HG03521 (cell line): ENCODE results near the gene GPR39.

Experiments
- ATAC-seq: cut with Tn5 transposase; IDR thresholded peaks from one replicate; pipeline ENCODE4 v1.9.1; 2021; ENCODE audit warnings: mild to moderate bottlenecking, moderate library complexity; ENCODE audit not compliant: unreplicated experiment

The GPR39 gene

DNA sequence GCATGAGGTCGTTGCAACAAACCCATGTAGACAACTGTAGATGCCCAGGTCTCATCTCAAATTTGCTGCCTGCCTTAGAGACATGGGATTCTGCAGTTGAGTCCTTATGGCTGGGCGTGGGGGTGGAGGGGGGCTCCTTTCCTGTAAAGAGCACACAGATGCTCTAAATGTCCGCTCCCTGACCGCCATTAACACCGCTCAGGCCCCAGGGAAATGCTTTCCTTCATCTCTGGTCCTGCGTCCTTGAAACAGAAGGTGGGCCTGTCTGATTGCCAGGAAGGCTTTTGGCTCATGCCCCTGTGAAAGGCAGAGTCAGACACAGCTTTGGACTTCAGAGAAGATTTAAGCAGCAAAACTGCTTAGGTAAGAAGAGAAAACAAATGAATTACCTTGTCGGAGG lies 25.7 kb downstream of the GPR39 start:
- no peak for ATAC-seq

DNA sequence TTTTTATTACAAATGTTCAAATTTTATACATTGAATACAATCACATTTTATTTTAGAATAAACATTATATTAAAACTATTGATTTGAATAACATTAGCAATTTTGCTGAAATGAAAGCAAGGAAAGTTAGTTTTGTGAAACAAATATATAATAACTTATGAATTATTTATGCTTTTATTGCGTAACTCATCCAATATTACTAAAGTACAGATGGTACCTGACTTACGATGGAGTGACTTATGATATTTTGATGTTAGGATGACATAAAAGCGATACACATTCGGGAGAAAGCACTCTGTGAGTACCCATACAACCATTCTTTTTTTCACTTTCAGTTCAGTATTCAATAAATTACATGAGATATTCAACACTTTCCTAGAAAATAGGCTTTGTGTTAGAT lies 26.5 kb downstream of the GPR39 start:
- no peak for ATAC-seq

DNA sequence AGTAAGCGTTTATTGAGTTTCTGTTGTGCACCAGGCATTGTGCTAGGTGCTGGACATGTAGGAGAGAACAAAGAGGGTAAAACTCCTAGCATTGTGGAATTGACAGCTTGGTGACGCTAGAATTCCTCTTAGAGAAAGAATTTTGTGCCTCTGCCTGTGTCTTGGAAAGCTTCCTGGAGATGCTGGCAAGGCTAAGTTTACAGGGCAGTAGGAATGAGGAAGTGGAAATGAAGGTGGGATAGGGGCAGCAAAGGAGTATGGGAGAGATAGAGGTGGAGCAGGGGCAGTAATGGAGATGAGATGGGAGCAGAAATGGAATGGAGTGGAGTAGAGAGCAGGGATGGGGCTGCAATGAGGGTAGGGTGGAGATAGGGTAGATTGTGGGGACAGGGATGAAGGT lies 29.8 kb downstream of the GPR39 start:
- ATAC-seq: no peak

DNA sequence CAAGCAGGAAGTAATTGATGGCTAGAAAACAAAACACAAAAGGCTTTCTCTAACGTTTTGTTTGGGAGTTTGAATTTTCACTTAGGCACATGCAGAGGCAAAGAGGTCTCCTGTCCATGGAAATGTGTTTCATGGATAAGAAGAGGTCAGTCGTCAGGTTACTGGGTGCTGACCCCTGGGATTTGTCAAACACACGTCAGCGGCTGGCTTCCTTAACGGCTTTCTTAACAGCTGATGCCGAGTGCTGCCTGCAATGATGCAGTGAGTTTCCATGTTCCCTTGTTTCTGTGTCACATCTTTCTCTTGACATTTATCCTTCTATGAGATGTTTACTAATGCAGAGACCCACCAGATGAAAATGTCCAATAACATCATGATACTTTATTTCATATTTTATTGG lies 31.7 kb downstream of the GPR39 start:
- no peak for ATAC-seq

DNA sequence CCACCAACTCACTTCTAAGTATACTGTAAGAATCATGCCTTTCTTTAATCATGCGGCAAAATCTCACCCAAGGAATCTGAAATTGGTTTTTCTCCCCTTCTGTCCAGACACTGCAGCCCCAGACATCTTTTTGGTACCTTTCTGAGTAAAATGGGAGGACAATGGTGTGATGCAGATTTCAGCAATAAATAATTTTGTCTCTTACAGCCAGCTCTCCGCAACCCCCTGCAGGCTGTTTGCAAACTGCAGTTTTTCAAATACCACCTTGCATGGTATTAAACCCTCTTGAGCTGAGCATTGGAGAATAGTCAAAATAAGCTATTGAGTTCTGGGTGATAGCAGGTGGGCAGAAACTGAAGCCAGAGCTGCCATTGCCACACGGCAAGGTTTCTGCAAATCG lies 32.2 kb downstream of the GPR39 start:
- no peak for ATAC-seq

DNA sequence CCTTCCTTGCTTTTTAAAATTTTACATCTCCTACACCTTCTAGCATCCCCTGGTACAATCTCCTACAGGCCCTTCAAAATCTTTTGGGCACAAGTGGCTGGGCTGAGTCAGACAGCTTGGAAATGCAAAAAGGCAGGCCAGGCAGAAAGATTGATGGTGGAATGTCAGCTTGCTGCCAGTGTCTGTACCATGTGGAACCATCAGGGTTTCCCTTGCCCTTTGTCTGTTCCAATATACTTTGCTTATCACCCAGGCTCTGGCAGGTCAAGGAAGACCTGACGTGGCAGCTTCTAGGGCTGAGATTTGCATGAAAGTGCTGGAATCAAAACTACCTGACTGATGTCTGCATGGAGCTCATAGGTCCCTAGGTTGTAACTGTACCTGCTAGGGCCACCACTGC lies 33.3 kb downstream of the GPR39 start:
- ATAC-seq: no peak

DNA sequence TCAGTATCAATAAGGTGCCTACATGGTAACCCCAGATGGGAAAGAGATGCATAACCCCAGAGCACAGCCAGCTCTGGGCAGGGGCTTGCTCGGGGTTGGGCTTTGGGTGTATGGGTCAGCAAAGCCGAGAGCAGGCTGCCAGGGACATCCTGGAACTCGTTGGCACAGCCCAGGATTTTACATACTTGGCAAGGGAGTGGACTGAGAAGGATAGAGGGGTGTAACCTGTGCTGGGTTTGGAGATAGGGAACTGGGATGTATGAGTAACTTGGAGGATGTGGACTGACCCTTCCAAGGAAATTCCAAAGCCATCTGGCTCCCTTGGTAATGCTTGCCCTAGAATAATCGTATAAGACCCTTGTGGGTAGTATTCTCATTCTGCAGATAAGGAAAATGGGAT lies 44.2 kb downstream of the GPR39 start:
- ATAC-seq: no peak

DNA sequence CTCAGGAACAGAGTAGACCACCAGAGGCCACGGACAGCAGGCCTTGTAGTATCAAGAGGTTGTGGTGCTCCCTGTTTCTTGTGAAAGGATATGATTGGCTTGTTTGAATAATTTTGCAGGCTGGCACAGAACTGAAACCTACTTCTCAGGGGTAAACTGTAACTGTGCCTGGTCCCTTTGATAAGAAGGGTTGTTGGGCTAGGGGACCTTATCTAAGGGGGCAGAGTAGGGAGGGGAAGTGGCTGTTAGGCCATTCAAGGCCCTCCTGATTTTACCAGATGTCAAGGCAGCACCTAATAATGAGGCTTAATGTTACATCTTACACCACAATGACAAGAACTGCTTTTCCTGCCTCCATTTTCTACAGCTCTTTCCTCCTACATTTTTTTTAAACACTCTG lies 45.6 kb downstream of the GPR39 start:
- no peak for ATAC-seq

DNA sequence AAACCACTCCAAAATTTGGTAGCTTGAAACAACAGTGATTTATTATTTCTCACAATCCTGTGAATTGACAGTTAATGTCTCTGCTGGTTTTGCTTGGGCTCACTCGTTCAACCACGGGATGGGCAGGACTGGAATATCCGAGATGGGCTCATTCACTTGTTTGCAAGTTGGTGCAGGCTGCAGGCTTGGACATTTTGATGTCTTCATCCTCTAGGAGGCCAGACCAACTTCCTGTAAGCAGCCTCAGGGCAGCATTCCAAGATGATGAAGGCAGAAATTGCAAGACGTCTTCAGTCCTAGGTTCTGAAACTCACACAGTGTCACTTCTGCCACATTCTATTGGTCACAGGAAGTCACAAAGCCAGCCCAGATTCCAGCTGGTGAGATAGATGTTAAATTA lies 47.1 kb downstream of the GPR39 start:
- no peak for ATAC-seq

DNA sequence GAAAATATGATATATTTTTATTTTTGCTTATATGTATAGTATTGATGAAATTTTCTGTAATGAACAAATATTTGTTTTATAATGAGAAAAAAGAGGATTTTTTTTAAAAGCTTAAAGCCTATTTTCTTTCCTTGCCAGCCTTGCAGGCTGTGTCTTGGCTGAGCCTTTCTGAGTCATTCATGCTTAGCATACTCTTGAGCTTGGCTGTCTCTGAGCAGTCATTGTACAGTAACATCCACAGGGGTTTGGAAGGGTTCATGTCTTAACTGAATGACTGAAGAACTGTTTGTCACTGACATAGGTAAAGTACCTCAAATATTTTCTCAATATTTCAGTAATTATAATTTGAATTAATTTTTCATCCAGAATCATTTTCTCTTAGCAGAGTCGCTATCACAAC lies 49.3 kb downstream of the GPR39 start:
- no peak for ATAC-seq

DNA sequence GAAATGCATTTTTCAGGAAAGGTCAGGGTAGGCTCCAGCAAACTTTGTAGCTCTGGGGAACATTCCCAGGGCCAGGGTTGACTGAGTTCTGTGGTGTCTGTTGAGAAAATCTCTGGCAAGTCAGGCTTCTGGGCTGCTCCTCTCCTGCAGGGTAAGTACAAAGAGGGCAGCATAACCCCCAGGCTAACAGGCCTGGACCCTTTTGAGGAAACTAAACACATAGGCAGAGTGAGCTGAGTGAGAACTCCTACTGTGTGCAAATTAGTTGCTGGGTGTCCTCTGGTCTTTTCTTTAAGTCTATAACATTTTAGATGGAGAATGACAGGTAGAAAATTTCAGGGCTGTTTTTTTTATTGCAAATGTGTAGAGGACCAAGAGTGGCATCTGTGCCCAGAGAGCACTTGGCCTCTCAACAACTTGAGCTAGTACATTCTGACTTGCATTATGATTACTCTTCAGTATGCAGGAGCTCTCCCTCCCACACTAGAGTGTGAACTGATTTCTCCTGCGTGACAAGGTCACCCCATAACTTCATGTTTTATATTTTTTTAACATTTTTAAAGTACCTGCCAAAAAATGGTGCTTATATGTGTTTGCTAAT lies 49.9 kb downstream of the GPR39 start:
- ATAC-seq: no peak

DNA sequence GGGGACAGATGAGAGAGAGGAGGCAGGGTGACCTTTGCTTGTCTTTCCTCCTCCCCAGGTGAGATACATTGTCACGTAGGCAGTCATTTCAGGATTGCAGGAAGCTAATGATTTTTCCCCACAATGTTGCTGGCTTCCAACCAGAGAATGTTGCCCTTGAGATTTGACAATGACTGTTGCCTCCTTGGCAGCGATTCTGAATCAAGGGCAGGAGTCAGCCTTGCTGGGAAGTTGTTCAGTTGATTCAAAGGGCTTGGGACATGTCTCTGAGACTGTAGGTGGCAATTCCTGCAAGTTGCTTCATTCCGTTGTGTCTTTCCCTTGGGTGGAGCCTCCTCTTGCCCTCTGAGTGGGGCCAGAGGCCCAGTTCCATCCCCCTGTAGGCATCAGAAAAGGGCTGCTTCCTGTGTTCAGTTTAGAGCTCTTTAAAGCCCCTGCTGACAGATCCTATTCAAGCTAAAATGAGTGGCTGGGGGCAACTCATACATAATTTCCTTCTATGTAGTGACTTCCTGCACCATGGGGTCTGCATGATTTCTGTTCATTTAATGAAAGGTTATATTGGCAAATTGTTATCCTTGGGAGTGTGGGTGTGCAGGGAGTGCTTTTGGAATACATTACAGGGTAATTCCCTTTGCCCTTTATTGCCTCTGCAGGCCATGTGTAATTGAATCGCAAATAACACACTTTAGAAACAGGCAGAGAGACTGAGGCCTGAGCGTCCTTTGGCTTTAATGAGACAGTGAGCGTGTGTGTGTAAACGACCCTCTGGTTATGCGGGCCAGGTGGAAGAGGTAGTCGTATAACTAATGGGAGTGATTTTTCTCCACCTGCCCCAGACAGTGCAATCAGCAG lies 52.4 kb downstream of the GPR39 start:
- no peak for ATAC-seq

DNA sequence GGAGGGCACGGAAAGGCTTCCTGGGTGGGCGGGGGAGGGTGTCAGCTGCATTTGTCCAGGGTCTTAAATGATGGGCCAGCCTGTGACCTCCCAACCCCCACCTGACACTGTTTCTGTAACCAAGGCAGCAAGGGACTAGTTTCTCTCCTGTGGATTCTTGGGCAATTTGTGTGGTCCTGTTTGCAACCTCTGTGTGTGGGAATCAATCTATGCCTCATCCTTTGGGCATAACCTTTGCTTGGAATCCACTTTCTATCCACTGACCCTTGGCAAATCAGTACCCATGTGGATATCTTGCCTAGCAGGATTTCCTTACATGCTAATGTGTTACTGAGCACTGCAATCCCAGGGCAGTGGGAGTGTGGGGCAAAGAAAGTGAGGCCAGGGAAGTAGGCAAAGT lies 54.1 kb downstream of the GPR39 start:
- ATAC-seq: no peak

DNA sequence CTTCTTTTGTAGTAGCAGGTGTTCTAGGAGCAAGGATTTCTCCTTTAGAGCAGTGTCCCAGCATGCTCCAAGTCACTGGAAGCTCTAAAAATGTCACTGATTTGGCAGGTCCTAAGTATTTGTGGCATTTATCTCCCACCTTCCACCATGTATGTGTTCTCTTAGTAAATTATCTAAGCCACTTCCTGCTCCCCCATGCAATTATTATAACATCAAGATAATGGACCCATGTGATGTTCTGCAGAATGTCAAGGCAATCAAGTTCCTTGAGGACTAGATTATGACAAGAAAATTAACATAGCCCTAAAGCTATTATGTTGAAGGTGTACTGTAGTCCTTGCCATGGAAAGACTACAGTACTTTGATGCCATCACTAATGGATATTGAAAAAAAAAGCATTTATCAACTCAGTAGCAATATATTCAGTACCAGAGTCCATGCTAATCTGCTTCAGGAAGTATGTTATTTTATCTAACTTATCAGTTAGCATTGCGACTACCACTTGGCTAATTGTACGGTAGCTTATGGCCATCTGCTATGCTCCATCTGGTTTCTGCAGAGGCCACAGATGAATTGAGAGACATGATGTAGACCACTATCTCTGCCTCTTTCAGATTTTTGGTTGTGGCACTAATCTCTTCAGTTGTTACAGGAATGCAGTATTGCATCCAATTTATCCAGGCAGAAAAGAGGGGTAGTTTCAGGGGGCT lies 56.7 kb downstream of the GPR39 start:
- no peak for ATAC-seq

DNA sequence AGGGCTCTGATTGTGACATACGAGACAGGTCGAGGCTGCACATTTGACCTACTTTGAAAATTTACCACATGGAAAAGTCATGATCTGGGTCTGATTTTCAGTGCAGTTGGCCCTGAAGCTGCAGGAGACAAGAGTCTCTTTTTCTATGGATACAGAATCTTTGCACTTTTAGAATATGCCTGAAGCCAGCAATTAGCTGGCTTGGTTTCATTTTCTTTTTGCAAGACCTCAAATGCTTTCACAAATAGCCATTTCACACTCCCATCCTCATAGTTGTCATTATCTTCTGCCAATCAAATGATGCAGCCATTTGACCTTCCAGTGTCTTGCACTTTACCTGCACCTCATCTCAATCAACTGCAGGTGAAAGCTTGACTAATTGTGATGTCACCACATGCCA lies 59.0 kb downstream of the GPR39 start:
- no peak for ATAC-seq

DNA sequence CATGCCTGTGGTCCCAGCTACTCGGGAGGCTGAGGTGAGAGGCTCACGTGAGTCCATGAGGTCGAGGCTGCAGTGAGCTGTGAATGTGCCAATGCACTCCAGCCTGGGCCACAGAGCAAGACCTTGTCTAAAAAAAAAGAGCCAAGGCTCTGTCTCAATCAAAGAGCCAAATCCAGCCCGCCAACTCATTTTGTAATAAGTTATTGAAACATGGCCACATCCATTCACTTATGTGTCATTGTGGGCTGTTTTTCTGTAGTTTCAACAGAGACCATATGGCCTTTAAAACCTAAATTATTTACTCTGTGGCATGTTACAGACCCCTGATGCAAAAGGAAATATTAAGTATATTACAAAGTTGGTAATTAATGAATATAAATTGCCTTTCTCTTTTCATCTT lies 60.8 kb downstream of the GPR39 start:
- ATAC-seq: no peak

DNA sequence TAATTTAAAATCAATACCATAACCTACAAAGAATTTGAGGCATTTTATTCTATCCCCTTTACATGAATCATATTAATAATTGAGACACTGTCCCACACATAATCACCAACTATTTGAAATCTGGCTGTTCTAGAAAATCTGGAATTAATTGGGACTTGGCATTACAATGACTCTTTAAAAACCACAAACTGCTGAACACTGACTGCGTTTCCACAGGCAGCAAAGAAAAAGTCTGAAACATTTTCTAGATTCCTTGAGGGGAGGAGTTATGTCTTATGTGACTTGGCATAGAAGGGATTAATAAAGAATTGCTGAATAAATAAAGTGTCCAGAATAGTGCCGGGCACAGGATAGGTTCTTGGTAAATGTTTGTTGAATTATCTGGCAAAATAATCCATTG lies 61.4 kb downstream of the GPR39 start:
- no peak for ATAC-seq

DNA sequence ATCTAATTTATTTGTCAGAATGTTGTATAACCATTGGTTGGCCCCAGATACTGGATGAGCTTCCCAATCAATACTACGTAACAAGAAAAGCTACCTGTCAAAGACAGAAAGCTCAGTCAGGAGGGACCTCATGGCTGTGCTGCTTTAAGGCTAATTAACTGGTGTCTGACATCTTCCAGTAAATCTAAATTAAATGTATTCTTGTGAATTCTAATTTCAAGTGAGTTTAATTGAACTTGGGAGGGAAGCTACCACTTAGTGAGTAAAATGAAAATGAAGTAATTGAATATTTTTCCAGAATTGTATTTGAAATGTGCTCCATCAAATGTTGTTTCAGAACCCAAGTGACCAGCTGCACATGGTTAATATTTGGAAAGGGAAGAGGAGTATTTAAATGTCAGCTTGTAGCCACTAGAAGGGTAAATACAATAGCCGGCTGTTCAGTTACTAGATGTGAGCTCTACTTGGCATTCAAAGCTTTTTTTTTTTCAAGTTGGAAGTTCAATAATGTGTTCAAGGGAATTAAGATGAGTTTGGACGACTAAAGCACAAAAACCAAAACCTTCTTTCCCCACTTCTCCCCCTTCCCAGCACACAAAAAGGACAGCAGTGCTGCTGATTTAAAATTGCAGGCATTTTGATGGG lies 62.0 kb downstream of the GPR39 start:
- no peak for ATAC-seq

DNA sequence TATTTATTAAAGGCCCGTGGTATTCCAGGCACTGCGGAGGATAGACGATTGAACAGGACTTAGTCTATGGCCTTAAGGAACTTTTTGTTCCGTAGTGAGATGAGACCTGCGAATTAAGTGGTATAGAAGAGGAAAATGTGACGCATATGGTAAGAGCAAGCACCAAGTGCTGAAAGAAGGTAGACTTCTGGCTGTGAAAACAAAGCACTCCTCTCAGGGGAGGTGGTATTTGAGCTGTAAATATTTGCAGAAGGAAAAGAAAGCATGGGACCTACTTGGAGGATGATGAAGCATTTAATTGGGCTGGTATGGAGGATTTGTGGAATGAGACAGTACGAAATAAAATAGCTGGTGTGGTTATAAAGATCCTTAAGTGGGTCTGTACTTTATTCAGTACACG lies 62.5 kb downstream of the GPR39 start:
- no peak for ATAC-seq

DNA sequence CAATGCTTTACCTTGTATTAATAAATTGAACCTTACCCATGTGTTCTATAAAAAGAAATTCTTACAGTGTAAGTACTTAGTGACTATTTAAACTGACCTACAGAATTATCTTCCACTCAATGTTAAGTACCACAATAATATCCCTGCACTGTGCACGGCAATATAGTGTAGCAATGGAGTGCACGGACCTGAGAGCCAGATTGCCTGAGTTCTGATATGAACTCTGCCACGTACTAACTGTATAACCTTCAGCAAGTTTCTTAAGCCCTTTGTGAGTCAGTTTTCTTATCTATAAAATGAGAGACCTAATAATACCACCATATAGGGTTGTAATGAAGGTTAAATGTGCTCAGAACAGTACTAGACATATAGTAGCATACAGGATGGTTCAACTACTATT lies 66.2 kb downstream of the GPR39 start:
- no peak for ATAC-seq

DNA sequence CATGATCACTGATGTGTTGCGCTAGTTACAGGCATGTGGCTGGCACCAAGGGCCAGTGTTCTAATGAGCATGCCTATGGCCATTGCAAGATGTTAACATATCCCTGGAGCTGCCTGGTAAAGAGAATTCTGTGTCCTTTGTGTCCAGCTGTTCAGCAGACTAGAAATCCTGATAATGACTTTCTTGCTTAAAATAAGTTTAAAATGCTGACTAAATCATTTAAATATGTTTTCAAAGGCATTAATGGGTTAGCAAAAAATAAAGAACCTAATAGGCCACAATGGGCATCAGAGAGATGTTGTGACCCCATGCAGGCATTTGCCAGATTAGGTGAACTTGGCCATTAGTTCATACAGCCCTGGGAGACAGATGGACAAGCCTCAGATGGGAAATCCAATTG lies 67.5 kb downstream of the GPR39 start:
- ATAC-seq: no peak

DNA sequence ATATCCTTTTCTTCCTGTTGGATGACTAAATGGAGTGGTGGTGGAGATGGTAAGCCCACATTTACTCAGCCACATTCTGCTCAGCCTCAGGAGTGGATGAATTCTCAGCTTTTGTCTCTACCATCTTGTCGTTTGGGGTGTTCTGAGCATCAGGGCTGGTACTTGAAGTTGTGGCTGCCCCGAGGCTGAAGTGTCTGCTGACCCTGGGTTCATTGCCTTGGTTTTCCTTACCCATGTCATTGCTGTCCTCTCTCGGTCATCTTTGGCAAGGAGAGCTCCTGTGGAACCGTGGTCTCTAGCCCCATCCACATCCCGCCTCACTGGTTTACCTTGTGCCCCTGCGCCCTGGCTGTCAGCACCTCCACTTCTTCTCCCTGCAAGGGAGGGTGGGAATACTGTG lies 71.9 kb downstream of the GPR39 start:
- no peak for ATAC-seq
